NCI-H146 treated with DMSO at 0.1 percent for 48 hours (cell line): ENCODE measurements around the gene SMARCAL1.
"Not testable (repeated sequence)": the region's sequence is repeated elsewhere in the genome, so short reads cannot be mapped to it uniquely, and the experiment has no call there.

Source experiments
- DNase-seq: peaks from one replicate; lab custom pipeline; 2025; ENCODE audit not compliant: unreplicated experiment; lab: John Stamatoyannopoulos, UW

SMARCAL1 gene

DNA sequence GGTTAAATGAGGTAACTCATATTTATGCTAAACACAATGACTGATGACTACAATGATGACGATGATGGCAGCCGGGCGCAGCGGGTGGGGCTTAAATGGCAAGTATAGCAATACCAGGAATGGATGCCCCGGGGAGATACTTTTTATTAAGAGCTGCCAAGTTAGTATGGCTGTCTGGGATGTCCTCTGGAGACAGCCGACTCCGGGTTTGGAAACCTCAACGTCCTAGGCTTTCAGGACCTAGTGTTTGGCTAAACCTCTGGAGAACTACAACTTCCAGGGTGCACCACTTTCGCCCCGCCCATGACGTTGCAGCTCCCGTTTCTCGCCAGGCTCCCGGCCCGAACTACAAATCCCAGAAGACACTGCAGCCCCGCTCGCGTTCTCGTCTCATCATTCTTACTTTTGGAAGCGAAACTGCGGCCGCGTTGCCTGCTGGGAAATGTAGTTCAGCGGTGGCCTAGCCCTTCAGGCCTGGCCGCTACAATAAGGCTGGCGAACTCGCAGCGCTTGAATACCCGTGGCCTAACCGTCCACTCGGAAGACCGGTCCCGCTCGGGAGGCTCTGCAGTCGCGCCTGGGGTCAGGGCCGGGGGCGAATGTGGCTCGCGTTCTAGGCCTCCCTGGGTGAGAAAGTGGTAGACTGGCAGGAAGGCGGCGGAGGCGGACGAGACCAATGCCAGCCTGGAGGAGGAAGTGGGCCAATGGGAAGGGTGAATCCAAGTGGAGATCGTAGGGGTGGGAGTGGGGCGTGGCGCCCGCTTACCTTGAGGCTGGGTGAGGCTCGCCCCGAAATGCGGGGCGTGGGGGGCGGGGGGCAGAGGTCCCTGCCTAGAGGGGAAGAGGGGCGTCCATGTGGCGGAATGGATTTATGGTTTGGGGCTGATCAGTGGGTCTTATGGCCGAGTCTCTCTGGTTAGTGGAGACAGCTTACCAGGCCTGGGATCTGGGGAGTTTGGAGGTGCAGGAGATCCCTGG is at the start of gene SMARCAL1:
Gene SMARCAL1 (plus strand): TSS at position 463 of the 978 bp plus-strand sequence. CDS start 2,221 bp downstream, outside the sequence.
- DNase-seq: peak; percentile 92

DNA sequence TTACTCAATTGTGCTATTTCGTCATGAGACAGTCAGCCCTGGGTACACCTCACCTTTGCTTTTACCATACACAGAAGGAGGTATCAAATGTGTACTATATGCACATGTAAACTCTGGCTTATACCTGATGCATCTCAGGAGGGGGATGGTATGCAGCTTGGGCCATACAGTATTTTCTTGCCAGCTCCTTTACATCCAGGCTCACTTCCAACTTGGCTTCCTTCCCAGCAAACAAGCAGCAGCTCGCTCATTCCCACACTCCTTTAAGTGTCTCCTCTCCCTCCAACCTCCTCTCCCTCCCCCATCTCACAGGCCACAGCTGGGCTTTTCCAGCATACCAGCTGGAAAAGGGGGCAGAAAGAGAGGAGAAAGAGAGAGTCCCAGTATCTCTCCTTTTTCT is 49.6 kb upstream of the SMARCAL1 start:
- no peak for DNase-seq

DNA sequence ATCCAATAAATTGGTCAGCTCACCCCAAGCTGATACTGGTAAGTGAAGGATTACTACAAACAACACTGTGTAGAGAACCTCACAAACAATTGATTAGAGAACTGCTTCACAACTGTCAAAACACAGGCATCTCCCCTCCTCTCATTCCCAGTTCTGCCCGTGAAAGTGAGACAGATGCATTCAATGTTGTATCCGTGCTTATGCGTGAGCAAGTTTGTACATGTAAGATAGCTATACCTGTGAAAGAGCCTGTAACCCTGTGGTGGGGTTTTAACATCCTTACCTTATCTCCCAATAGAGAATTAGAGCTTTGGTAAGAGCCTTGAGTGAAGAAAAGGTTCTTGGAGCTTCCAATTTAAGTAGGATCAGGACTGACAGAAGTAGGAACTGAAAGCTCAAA is 49.1 kb upstream of the SMARCAL1 start:
- no peak for DNase-seq

DNA sequence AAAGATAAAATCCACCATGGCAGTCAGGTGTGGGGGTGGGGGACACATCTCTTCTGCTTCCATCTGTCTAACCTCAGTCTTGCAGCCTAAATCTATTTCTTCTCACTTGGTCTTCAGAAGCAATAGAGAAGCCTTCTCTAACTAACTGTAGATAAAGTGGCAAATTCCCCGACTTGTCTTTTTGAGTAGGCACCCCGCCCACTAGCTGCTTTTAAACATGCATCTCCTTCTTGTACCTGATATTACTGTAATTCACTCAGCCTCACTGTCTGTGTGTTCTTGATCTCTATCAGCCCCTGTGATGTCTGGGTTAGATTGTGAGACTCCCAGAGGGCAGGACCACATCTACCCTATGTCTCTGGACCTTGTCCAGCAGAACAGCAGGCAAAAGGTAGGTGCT is 46.8 kb upstream of the SMARCAL1 start:
- no peak for DNase-seq

DNA sequence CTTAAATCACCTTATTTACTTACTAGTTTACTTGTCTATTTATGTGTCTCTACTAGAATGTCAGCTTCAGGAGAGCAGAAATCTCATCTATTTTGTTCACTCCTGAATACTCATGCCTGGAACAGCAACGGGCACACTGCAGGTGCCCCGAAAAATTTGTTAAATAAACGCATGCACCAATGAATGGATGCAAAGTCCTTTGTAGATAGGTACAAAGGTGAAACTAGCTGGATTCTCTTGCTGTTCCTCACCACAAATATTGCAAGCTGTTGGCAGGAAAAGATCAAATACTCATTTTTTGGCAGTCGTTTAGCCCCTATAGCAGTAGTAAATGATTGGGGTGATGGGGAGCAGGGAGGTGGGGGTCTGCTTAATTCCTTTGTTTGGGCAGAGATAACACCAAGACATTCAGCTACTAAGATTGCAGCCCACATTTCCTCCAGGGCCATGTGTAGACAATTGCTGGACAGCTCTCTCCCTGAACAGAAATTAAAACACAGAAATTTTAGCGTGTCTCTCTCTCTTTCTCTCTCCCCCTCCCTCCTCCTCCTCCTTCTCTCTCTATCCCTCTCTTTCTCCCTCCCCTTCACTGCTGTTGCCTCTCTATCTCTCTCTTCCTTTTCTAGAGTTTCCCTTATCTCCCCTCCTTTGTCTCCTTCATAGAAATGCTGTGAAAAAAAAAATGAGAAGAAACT is 45.4 kb upstream of the SMARCAL1 start:
- no peak for DNase-seq

DNA sequence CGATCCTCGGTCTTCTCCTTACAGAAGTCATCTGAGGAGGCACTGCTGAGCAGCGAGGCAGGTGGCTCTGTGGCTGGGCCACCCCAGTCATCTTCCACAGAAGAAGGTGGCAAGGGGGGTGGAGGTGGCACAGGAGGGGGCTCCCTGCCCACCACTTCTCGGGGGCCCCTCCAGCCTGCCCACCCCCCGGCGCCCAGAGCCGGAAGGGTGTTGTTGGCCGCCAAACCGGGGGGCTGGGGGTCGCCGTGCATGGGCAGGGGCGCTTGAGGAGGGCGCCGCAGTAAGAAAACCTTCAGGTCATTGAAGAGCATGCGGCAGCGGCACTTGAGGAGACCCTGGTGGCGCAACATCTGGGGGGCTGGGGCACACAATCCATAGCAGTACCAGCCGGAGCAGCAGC is 42.5 kb upstream of the SMARCAL1 start:
- DNase-seq: no peak

DNA sequence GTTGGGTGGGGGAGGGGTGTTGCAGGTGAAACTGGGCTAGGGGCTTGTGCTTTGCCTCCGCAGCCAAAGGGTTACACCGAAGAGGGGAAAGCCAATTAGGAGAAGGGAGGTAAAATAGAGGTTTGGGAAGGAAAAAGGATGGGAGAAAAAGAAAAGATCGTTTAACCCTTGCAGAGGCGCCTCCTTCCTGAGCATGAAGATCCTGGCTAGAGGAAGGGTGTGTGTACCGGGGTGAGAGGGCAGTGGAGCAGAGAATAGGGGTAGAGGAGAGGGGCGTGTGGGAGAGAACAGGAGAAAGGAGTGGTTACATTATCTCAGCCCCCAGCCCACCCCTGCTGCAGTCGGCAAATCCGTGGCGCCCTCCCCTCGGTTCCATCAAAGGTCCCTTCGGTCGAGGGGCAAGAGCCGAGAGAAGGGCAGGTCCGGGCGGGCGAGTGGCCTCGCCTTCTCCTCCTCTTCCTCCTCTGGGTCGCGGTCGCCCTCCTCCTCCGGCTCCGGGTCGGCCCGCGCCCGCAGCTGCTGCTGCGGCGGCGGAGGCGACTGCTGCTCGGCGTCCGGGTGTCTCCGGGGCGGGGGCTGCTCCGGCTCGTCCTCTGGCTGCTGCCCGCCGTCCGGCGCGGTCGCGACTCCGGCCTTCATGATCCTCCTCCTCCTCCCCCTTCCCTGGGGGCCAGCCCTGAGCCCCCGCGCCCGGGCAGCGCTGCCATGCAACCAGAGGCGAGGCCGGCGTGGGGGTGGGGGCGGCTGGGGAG is 41.1 kb upstream of the SMARCAL1 start:
- no peak for DNase-seq

DNA sequence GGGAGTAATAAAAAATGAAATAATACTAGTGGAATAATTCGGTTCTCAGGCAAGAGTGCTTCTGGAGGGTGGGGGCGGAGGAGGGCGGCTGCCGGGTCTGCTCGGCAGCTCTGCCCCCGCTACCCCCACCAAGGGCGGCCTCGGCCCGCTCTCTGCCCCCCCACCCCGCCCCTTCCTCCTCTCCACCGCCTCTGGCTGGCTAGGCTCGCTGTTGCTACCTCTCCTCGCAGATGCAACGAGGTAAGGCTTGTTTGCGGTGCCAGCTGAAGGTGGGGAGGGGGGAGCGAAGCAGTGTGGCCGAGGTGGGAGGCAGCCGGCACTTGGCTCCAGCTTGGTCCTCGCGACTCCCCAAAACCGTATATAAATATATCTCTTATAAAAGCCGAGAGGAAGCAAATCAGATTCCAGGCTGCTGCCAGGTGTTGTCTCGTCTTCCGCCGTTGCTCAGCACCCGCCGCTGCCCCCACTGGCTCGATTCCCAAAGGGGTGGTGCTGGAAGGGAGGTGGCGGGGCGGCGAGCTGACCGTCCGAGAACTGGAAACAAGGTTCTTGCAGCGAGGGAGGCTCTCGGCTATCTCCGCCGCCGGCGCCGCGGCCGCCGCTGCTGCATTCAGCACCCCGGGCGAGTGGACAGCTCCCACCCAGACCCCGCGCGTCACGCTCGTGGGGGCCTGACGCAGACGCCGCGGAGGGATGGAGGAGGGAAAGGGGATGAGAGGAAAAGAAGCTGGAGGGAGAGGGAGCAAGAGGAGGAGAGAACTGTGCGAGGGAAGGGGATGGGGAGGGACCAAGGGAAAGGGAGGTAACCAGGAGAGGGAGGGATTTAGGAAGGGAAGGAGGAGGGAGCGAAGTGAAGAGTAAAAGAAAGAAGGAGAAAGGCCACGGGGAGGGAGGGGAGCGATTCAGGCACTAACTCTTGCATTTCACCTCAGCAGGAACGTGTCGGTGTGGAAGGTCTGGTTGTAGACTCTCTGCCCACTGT is 40.3 kb upstream of the SMARCAL1 start, which contains the start of gene MARCHF4:
Gene MARCHF4 (minus strand): TSS at position 763 of the 982 bp plus-strand sequence. CDS start 2,223 bp downstream, outside the sequence.
- DNase-seq: peak; percentile 58

DNA sequence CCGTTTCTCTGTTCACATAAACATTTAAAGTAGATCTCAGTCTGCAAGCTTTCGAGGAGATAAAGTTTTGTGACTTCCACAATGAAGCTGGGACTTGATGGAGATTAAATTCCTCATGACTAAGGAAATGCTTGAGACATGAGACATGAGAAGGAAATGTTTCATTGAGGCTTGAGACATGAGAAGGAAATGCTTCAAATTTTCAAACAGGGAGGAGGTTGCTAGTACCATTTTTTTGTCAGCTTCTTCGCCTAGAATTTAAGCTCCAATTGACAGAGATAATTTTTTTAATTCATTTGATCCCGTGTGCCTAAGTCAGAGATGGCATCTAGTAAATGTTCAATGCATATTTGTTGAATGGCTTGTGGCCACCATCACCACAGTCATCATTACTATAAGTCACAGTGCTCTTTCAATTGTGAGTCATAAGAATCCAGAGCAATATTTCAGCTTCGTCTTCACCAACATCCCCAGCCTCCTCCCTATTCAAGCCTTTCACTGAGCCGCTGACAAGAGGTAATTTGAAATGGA is 39.5 kb upstream of the SMARCAL1 start:
- no peak for DNase-seq

DNA sequence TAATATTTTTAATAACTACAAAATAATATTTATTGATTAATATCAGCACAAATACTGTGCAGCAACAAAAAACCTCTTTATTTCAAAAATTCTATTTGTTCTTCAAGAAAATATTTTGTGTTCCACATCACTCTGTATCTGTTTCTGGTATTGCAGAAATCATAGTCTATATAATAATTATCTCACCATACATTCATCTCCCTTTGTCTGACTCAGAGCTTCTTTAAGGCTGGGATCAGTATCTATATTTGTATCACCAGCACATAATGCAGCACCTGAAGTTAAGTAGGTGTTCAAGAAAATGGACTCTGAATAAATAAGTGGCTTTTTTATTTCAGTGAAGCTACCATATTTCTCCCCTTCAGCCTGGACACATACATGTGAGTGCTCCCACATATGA is 38.4 kb upstream of the SMARCAL1 start:
- no peak for DNase-seq

DNA sequence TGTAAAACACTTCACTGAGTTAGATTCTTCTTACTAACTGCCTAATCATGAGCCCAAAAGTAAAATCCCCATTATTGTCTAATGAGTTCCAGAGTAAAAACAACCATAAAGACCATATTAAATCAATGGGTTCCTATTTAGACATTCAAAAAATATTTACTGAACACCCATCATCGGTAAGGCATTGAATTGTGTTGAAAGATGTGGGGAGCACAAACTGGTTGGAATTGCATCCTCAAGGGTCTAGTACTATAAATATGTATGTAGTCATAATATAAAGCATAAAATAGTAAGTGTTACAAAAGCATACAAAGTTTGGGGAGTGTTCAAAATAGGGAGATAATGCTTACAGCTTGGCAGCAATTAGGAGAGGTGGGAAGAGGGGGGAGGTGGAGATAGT is 37.0 kb upstream of the SMARCAL1 start:
- DNase-seq: no peak

DNA sequence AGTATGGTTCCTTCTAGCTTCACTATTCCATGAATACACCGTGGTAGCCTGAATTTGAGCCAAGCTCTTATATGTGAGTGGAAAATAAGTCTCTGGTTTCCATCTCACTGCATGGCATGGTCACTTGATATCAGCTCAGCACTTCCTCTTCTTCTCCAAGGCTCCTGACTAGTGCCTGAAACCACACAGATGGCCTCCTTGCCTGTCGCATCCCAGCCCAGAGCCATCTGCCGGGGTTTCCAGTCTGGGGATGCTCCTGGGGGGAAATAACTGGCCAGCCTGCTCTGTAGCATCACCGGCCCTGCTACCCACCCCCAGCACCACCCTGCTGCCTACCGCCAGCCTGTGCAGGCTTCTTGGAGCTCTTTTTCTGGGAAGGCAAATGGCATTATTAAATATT is 32.3 kb upstream of the SMARCAL1 start:
- DNase-seq: no peak

DNA sequence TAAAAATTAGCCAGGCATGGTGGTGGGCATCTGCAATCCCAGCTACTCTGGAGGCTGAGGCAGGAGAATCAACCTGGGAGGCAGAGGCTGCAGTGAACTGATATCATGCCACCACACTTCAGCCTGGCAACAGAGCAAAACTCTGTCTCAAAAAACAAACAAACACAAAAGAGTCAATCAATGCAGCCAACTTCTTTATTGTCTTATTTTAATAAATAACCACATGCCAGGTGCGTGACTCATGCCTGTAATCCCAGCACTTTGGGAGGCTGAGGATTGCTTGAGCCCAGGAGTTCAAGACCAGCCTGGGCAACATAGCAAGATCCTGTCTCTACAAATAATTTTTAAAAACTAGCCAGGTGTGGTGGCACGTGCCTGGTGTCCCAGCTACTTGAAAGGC is 27.9 kb upstream of the SMARCAL1 start:
- not testable (repeated sequence) for DNase-seq

DNA sequence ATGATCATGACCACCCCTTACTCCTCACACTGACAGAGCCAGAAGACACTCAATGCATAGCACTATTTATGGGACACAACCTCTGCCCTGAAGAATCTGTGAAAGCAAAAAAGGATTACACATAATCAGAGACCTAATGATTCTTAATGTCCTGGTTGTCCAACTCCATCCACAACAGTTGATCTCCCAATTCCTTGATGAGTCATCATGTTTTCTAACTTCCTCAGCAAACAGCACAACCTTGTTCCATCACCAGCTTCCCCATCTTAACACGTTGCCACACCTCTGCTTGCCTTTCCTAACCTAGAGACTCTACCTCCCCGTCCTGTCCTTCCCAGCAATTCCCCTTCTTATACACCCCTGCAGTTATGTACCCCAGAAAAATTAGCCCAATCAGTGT is 26.8 kb upstream of the SMARCAL1 start:
- DNase-seq: no peak

DNA sequence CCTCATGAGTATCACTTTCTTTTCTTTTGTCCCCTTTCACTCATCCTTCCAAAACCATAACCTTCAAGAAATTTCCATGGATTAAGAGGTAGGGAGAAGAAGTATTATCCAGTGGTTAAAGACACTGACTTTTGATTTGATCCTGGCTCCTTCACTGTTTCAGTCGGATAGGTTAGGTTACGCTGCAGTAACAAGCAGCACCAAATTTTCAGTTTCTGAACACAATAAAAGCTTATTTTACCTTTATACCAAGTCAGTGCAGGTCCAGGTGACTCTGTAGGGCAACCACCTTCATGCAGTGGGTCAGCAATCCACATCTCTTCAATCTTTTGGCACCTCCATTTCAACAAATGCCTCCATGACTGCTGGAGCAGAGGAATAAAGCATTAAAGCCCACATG is 25.0 kb upstream of the SMARCAL1 start:
- DNase-seq: no peak

DNA sequence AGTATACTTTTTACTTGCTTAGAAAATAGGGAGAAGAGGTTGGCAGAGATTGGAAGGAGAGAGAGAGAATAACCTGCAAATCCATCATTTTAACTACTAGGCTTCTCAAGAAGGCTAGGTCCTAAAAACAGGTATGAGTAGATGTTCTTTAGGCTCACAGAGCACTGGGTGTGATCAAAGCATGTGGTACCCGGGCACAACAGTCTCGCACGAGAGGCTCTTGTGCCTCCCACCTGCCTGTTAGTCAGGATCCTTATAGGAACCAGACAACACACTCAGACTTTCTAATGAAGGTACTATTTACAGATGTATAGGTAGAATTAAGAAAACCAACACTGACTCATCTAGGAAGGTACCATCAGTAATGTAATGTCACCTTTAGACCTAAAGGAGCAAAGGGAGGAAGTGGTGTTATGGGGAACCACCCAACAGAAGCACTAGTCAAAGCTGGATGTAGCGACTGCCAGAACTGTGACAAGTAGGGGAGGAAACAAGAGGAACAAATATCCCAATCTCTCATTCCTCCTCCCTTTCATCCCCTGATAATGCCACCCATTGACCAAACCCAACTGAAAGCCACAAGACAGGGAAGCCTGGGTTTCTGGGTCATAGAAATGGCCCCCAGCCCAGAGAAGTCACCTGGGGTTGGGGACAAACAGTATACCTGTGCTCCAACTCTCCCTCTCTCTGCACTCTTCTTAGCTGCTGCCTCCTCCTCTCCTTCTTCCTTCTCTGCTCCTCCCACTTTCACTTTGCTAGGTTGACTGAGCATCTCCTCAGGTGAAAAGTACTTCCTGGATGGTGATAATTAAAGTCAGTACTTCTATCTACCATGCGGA is 24.0 kb upstream of the SMARCAL1 start:
- DNase-seq: no peak

DNA sequence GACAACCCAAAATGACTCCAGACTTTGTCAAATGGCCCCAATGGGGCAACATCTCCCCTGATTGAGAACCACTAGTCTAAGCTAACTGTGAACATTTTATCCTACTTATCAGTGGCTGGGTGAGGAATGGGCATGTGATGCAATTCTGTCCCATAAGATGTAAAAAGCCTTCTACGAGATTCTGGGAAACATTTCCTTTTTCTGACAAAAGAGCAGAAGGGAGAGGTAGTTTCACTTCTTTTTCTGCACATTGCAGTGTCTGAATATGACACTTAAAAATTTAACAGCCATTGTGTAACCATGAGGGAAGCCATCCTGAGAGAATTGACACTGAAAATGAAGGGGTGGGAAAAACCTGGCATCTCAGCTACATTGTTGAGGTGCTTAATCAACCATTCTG is 22.7 kb upstream of the SMARCAL1 start:
- DNase-seq: no peak

DNA sequence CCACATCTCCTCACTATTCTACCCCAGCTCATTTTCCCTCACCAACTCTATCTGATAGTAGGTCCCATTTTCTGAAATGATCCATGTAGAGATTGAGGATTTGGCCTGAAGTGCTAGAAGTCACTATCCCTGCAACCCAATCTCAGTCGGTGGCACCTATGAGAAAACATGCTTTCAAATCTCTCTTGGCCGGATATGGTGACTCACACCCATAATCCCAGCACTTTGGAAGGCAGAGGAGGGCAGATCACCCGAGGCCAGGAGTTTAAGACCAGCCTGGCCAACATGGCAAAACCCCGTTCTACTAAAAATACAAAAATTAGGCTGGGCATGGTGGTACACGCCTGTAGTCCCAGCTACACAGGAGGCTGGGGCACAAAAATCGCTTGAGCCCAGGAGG is 20.9 kb upstream of the SMARCAL1 start:
- no peak for DNase-seq

DNA sequence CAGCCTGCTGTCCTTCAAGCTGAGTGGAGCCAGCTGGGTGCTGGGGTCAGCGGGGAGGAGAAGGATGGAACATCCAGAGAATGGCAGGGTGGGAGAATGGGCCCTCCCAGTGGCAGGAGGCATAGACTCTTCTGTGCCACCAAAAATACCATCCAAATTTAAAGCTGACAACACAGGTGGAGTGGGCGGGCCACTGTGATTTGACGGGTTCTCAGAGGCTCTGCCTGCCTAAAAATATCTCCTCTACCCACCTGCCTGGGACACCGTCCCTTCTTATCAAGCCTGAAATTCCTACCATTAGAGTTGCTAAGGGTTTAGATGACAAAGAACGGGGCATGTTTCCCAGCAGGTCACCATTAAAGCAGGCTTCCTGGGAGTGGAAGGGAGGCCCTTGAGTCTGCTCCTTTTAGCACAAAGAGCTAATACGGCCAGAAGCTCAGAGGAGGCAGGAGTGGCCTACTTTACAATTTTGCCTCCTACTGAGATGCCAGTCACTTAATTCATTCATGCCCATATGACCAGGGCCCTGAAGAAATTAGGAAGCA is 20.2 kb upstream of the SMARCAL1 start:
- DNase-seq: no peak
